MM.1S (cell line): ENCODE results near the gene MAGEE1.

ENCODE experiments used
- DNase-seq: peaks from one replicate; pipeline ENCODE4 v3.0.0-alpha.2; 2015
- H2AFZ ChIP-seq: fragments of 300-600 bp; sonication (generic); 2 replicates; pipeline ENCODE4 v1.6.0; 2016; ENCODE audit warnings: antibody characterized with exemption, low read length
- H3F3A ChIP-seq: fragments of 300-600 bp; sonication (generic); 2 replicates; pipeline ENCODE4 v1.6.1; 2016; ENCODE audit warnings: mild to moderate bottlenecking, antibody characterized with exemption, low read length, moderate library complexity, mixed read lengths; ENCODE audit not compliant: insufficient read depth
- H3K27ac ChIP-seq: fragments of 300-600 bp; sonication (generic); 2 replicates; pipeline ENCODE4 v1.5.1; 2016; ENCODE audit warnings: mild to moderate bottlenecking, low read length
- H3K27me3 ChIP-seq: fragments of 300-600 bp; sonication (generic); replicated peaks from 2 replicates; pipeline ENCODE4 v1.6.0; 2016; ENCODE audit warnings: low read length; ENCODE audit not compliant: insufficient read depth
- H3K36me3 ChIP-seq: fragments of 300-600 bp; sonication (generic); replicated peaks from 2 replicates; pipeline ENCODE4 v1.6.1; 2016; ENCODE audit warnings: mild to moderate bottlenecking, low read length, mixed read lengths; ENCODE audit not compliant: insufficient read depth
- H3K4me1 ChIP-seq: fragments of 300-600 bp; sonication (generic); 2 replicates; pipeline ENCODE4 v1.6.1; 2016; ENCODE audit warnings: low read length, mixed read lengths
- H3K4me2 ChIP-seq: fragments of 300-600 bp; sonication (generic); 2 replicates; pipeline ENCODE4 v1.6.0; 2016; ENCODE audit warnings: low read depth, low read length
- H3K4me3 ChIP-seq: fragments of 300-600 bp; sonication (generic); 2 replicates; pipeline ENCODE4 v1.5.1; 2016; ENCODE audit warnings: low read length, mixed read lengths
- H3K79me2 ChIP-seq: fragments of 300-600 bp; sonication (generic); 2 replicates; pipeline ENCODE4 v1.6.1; 2016; ENCODE audit warnings: mixed run types, low read length, mixed read lengths
- H3K9ac ChIP-seq: fragments of 300-600 bp; sonication (generic); 2 replicates; pipeline ENCODE4 v1.6.1; 2016; ENCODE audit warnings: low read length, mixed read lengths
- H3K9me2 ChIP-seq: fragments of 300-600 bp; sonication (generic); replicated peaks from 2 replicates; pipeline ENCODE4 v1.6.1; 2016; ENCODE audit warnings: mild to moderate bottlenecking, low read length, mixed read lengths; ENCODE audit not compliant: insufficient read depth
- H3K9me3 ChIP-seq: fragments of 300-600 bp; sonication (generic); replicated peaks from 2 replicates; pipeline ENCODE4 v1.6.1; 2016; ENCODE audit warnings: mild to moderate bottlenecking, low read length, mixed read lengths; ENCODE audit not compliant: insufficient read depth
- H4K20me1 ChIP-seq: fragments of 300-600 bp; sonication (generic); 2 replicates; pipeline ENCODE4 v1.6.1; 2016; ENCODE audit warnings: mild to moderate bottlenecking, low read length, moderate library complexity, mixed read lengths; ENCODE audit not compliant: insufficient read depth
- CTCF ChIP-seq: fragments of 300-600 bp; sonication (generic); IDR thresholded peaks from 2 replicates; pipeline ENCODE4 v1.5.1; 2016; ENCODE audit warnings: antibody characterized with exemption, low read length, mixed read lengths
- EZH2 ChIP-seq: fragments of 300-600 bp; sonication (generic); optimal IDR thresholded peaks from 2 replicates; pipeline ENCODE3; 2017; ENCODE audit warnings: low read depth, mild to moderate bottlenecking, antibody characterized with exemption, low read length, mixed read lengths
- EZH2phosphoT487 ChIP-seq: fragments of 300-600 bp; sonication (generic); IDR thresholded peaks from 2 replicates; pipeline ENCODE4 v1.6.1; 2018; ENCODE audit warnings: antibody characterized with exemption, low read length

Gene MAGEE1

GRCh38 chrX:76420237-76420636 lies 7.3 kb upstream of the MAGEE1 start:
- no peaks in the 10 kb centered on the region for H3K36me3 ChIP-seq
- H2AFZ ChIP-seq, result no peak overlapping the region
- H3K79me2 ChIP-seq, result no peaks in the 10 kb centered on the region
- no peak overlapping the region for H3K9ac ChIP-seq
- H3K4me1 ChIP-seq, result no peaks in the 10 kb centered on the region
- H4K20me1 ChIP-seq, result no peaks in the 10 kb centered on the region
- TF ChIP-seq CTCF, result peak; percentile 15; the same call in 1 of the 2 replicates
- TF ChIP-seq EZH2, result no peak
- no peaks in the 10 kb centered on the region for H3K27me3 ChIP-seq
- no peaks in the 10 kb centered on the region for H3K9me3 ChIP-seq
- H3K4me3 ChIP-seq, result no peak overlapping the region
- no peaks in the 10 kb centered on the region for H3F3A ChIP-seq
- no peaks in the 10 kb centered on the region for H3K9me2 ChIP-seq
- H3K4me2 ChIP-seq, result no peak overlapping the region
- DNase-seq, result no peak
- H3K27ac ChIP-seq, result no peak overlapping the region

DNA sequence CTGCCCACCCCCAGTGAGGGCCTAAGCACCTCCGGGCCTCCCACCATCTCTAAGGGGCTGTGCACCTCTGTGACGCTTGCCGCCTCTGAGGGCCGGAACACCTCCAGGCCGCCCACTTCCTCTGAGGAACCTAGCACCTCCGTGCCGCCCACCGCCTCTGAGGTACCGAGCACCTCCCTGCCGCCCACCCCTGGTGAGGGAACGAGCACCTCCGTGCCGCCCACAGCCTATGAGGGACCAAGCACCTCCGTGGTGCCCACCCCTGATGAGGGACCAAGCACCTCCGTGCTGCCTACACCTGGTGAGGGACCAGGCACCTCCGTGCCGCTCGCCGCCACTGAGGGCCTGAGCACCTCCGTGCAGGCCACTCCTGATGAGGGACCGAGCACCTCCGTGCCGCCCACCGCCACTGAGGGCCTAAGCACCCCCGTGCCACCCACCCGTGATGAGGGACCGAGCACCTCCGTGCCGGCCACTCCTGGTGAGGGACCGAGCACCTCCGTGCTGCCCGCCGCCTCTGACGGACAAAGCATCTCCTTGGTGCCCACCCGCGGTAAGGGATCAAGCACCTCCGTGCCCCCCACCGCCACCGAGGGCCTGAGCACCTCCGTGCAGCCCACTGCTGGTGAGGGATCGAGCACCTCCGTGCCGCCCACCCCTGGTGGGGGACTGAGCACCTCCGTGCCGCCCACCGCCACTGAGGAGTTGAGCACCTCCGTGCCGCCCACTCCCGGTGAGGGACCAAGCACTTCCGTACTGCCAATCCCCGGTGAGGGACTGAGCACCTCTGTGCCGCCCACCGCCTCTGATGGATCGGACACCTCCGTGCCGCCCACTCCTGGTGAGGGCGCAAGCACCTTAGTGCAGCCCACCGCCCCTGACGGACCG lies 977 bp downstream of the MAGEE1 start:
- Histone ChIP-seq H4K20me1 (no peaks in the 10 kb centered on the region), H3K9ac (peak overlapping the region; percentile 53; the same call in 1 of the 2 replicates), H3K79me2 (no peaks in the 10 kb centered on the region), H3K4me3 (peak overlapping the region; percentile 67), H3K4me2 (peak overlapping the region; percentile 74), H3K27me3 (no peaks in the 10 kb centered on the region), H3K36me3 (no peaks in the 10 kb centered on the region), H3K4me1 (peaks cover 20% of the 10 kb centered on the region), H3K9me3 (no peaks in the 10 kb centered on the region), H3K27ac (no peak overlapping the region; the same call in 1 of the 2 replicates), H3F3A (no peaks in the 10 kb centered on the region), H2AFZ (peak overlapping the region; percentile 74), H3K9me2 (no peaks in the 10 kb centered on the region)
- no peak for DNase-seq
- no peak for TF ChIP-seq CTCF
- no peak for TF ChIP-seq EZH2phosphoT487
- no peak for TF ChIP-seq EZH2

- no peak for TF ChIP-seq CTCF
- no peak for TF ChIP-seq EZH2
- no peak for TF ChIP-seq EZH2phosphoT487
- Histone ChIP-seq H3K27me3 (no peaks in the 10 kb centered on the region), H3K79me2 (no peaks in the 10 kb centered on the region), H3K9me3 (no peaks in the 10 kb centered on the region), H2AFZ (no peak overlapping the region), H3K27ac (no peak overlapping the region), H3K36me3 (no peaks in the 10 kb centered on the region), H3K4me1 (peaks cover 15% of the 10 kb centered on the region; the same call in 1 of the 2 replicates), H3K4me3 (no peak overlapping the region), H4K20me1 (no peaks in the 10 kb centered on the region), H3F3A (no peaks in the 10 kb centered on the region), H3K9ac (no peak overlapping the region), H3K4me2 (no peak overlapping the region), H3K9me2 (no peaks in the 10 kb centered on the region)
- DNase-seq, result no peak
These were observed 5.7 kb downstream of the MAGEE1 start for GRCh38 chrX:76433219-76433618.
